Progenitor cell of endocrine pancreas (in vitro differentiated cells): ENCODE data around the gene COL4A6. TPM values are rescaled to one million over a fixed set of nuclear protein-coding genes. Genes with fewer than 3 reads are reported as not detected.

Source experiments
- DNase-seq: peaks from one replicate; pipeline ENCODE4 v3.0.0; 2021; ENCODE audit warnings: low spot score; ENCODE audit not compliant: unreplicated experiment
- H3K27ac Mint-ChIP-seq: 2 replicates; pipeline ENCODE4 v1.8.0; 2021; ENCODE audit warnings: mild to moderate bottlenecking, moderate library complexity, mixed read lengths
- H3K27me3 Mint-ChIP-seq: 2 replicates; pipeline ENCODE4 v1.8.0; 2021; ENCODE audit warnings: mixed read lengths
- H3K36me3 Mint-ChIP-seq: 2 replicates; pipeline ENCODE4 v1.8.0; 2022; ENCODE audit warnings: mixed read lengths; ENCODE audit not compliant: insufficient read depth
- H3K4me1 Mint-ChIP-seq: 2 replicates; pipeline ENCODE4 v1.8.0; 2021; ENCODE audit warnings: low read depth, mixed read lengths
- H3K4me3 Mint-ChIP-seq: 2 replicates; pipeline ENCODE4 v1.8.0; 2021; ENCODE audit warnings: low read depth, mild to moderate bottlenecking, moderate library complexity, mixed read lengths
- H3K9me3 Mint-ChIP-seq: 2 replicates; pipeline ENCODE4 v1.8.0; 2021; ENCODE audit warnings: low read depth, mixed read lengths
- CTCF ChIP-seq: fragments of 200-600 bp; sonication (generic); IDR thresholded peaks from one replicate; pipeline ENCODE4 v1.5.0; 2021; ENCODE audit warnings: antibody characterized with exemption, mild to moderate bottlenecking; ENCODE audit not compliant: unreplicated experiment
- total RNA-seq: library from RNA; stranded (reverse); gene quantifications from 2 replicates; pipeline ENCODE4 v1.2.1, GENCODE V29; 2021

COL4A6 gene
- total RNA-seq, 1 donor from 2014 or later: 66.6 TPM

- no peaks in the 10 kb centered on the region for H3K27me3 Mint-ChIP-seq
- no peak overlapping the region for H3K4me3 Mint-ChIP-seq
- peaks cover 33% of the 10 kb centered on the region for H3K4me1 Mint-ChIP-seq
- H3K27ac Mint-ChIP-seq: no peak overlapping the region
- TF ChIP-seq CTCF: no peak
- no peaks in the 10 kb centered on the region for H3K36me3 Mint-ChIP-seq
- no peak for DNase-seq
- no peaks in the 10 kb centered on the region for H3K9me3 Mint-ChIP-seq
Observed at GRCh38 chrX:108420481-108420880, 17.7 kb downstream of the COL4A6 start.

DNA sequence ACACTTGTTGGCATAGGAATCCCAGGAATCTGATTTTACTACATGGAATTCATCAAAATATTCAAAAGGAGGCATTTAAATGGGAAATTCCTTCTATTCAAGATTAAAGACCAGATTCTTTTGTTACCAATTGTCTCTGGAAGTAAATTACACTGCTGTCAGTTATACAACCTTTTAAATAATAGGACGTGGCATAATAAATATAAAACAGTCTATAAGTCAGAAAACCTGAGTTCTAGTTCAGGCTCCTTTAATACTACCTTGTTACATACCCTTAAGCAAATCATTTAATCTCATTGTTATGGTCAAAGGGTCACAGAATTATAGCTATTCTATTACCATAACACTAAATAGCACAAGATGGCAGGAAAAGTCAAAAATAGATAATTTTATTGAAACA lies 18.8 kb downstream of the COL4A6 start:
- Mint-ChIP-seq H3K27ac (peak overlapping the region; percentile 51), H3K36me3 (no peaks in the 10 kb centered on the region), H3K27me3 (no peaks in the 10 kb centered on the region), H3K4me1 (peaks cover 37% of the 10 kb centered on the region), H3K9me3 (no peaks in the 10 kb centered on the region), H3K4me3 (no peak overlapping the region)
- TF ChIP-seq CTCF: no peak
- DNase-seq: no peak

- no peak for TF ChIP-seq CTCF
- Mint-ChIP-seq H3K9me3 (no peaks in the 10 kb centered on the region), H3K36me3 (no peaks in the 10 kb centered on the region), H3K4me1 (peaks cover 44% of the 10 kb centered on the region), H3K27ac (peak overlapping the region; percentile 4), H3K27me3 (no peaks in the 10 kb centered on the region), H3K4me3 (no peak overlapping the region)
- DNase-seq: no peak
Observed at GRCh38 chrX:108417257-108417656, 21.0 kb downstream of the COL4A6 start.

DNA sequence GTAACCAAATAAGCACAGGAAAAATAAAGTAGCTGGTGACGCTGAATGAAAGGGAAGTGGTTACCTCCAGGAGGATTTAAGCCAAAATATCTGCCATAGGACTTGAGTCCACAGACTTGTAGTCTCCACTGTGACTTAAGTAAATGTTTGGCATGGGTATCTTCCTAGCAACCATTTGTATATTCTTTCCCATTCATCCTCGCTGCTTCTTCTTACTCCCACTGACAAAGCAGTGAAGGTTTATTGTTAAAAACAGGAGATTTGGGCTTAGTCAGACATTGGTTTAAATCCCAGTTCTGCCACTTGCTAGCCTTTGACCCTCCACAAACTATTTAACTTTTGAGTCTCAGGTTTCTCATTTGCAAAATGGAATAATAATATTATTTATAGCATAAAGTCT lies 22.3 kb downstream of the COL4A6 start:
- Mint-ChIP-seq H3K27me3 (no peaks in the 10 kb centered on the region), H3K4me1 (peaks cover 48% of the 10 kb centered on the region), H3K9me3 (no peaks in the 10 kb centered on the region), H3K4me3 (no peak overlapping the region), H3K36me3 (no peaks in the 10 kb centered on the region), H3K27ac (no peak overlapping the region)
- TF ChIP-seq CTCF: no peak
- DNase-seq: no peak

GRCh38 chrX:108415146-108415545 lies 23.1 kb downstream of the COL4A6 start:
- no peak for TF ChIP-seq CTCF
- Mint-ChIP-seq H3K9me3 (no peaks in the 10 kb centered on the region), H3K27me3 (no peaks in the 10 kb centered on the region), H3K4me3 (no peak overlapping the region), H3K4me1 (peaks cover 48% of the 10 kb centered on the region), H3K27ac (no peak overlapping the region), H3K36me3 (no peaks in the 10 kb centered on the region)
- no peak for DNase-seq
